Hematopoietic multipotent progenitor cell treated with erythropoietin and hydrocortisone succinate and interleukin-3 and kit ligand, for 17 days (in vitro differentiated cells): Measurements from ENCODE around the gene KCNJ6.

Source experiments
- DNase-seq: peaks from one replicate; pipeline ENCODE4 v3.0.0-alpha.2; 2015; ENCODE audit warnings: low spot score

Gene KCNJ6

DNA sequence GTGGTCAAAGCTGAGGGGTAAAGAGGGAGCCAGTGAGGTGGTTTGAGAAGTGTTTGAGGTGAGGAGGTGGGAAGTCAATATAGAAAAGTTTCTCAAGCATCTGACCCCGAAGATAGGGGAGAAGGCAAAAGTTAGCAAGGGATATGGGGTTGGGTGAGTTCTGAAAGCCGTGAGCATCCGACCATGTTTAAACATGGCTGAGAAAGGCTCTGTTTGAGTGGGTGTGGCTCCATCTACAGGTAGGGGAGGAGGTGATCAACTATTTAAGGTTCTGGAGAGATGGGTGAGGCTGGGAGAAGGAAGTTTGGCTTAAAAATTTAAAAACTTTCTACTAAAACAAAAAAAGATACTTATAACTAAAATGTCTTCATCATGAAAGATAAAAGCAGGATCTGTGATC, 273.8 kb downstream of the KCNJ6 start:
- DNase-seq = peak; percentile 43

DNA sequence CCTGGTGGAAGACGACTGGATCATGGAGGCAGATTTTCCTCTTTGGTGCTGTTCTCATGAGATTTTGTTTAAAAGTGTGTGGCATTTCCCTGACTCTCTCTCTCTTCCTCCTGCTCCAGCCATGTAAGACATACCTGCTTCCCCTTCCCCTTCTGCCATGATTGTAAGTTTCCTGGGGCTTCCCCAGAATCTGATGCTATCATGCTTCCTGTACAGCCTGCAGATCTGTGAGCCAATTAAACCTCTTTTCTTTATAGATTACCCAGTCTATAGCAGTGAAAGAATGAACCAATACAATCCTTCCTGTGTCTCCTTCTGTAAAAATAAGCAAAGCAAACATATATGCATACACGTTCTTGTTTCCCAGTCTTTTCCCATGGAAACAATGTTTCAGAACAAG, 276.5 kb downstream of the KCNJ6 start:
- DNase-seq = no peak

DNA sequence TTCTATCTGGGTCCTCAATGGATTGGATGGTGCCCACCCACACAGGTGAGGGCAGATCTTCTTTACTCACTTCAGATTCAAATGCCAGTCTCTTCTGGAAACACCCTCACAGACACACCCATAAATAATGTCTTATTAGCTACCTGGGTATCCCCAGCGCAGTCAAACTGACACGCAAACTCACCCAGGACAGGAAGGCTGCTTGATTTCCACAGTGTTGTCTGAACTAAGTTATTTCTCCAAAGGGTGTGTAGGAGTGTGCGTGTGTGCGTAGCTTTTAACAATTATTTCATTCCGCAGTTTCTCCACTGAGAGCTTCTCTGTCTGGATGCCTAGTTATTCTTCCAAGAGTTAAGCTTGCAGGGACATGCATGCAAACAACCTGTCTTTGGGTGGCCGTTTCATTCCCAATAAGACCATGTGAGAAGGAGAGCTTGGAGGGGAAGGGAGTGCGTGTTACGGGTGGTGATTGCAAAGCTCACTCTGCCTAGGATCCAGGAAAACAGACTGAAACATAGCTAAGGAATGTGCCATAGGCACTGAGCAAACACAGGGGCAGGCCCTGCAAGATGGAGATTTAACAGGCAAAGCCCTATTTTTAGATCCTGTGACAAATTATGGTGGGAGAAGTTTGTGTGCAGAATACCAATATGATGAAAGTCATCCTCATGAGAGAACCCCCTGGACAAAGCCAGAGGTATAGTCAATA, 280.0 kb downstream of the KCNJ6 start:
- no peak for DNase-seq

DNA sequence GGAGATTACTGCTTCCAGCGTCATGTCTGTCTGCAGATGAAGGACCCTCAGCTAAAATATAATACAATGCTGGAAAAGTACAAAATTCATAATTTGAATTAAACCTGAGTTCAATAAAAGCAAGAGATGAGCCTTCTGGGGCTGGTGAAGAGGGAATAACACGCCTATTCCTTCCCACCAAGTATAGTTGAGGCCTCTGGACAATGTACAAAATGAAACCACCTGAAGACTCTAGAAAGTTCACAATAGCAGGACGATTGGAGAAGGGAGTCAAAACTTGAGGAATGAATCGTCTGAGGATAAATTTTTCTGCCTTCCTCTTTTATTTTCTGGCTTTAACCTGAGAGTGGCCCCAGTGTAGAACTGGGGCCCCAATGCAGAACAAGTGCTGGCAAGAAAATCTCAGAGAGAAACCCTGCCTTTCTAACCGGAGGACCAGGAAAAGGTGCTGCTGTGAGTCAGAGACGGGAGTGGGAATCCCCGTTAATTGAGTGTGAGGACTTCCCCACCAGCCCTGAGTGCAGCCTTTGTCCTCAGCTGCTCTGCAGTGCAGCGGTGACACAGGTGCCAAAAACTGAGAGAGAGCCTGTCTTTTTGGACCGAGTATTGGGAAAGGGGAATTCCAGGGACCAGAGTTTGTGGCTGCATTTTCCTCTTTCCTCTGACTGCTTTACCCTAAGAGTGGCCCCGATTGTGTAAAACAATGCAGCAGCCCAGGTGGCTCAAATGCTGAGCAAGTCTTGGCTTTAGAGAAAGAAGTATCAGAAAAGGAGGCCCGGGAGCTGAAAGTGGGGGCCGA, 284.7 kb downstream of the KCNJ6 start:
- no peak for DNase-seq

DNA sequence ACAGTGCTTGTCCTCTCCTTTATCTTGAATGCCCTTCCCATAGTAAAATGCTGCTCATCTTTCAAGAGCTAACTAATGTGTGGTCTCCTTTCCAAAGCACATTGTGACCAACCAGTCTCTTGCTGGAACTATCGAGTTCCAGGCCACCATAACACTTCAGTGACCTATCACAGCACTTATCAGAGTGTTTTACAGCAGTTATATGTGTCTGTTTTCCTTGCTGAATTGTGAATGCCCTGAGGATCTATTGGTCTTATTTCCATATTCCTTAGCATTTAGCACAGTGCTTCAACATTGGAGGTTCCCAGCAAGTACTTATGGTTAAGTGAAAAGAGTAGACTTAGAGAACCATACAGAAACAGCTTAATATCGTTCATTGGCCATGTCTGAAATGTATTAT, 285.4 kb downstream of the KCNJ6 start:
- no peak for DNase-seq

DNA sequence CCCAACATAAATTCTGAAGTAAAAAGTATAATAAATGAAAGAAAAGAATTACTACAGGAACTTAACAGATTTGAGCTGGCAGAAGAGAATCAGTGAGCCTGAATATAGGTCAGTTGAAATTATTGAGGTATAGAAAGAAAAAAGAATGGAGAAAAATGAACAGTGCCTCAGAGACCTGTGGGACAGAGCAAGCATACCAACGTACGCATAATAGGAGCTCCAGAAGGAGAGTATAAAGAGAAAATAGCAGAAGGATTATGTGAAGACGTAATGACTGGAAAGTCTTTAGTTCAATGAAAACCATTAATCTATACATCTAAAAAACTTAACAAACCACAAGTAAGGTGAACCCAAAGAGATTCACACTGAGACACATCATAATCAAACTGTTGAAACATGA, 287.9 kb downstream of the KCNJ6 start:
- no peak for DNase-seq

DNA sequence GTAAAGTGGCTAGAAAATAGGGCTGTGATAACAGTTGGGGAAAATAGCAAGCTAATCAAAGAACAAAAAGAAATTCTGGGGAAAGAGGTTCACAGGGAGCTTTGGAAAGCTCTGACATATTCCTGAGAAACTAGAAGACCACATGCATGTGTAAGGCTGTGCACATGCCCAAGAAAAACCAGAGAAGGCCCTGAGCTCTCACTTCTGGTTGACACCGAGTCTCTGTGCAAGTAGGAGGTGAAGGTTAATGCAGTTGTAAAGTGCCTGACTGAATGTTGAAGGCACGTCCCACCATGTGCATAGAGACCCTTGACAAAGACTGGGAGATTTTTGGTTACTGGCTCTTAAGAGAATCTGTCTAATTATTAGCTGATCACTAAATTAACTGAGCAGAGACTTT, 288.7 kb downstream of the KCNJ6 start:
- no peak for DNase-seq

DNA sequence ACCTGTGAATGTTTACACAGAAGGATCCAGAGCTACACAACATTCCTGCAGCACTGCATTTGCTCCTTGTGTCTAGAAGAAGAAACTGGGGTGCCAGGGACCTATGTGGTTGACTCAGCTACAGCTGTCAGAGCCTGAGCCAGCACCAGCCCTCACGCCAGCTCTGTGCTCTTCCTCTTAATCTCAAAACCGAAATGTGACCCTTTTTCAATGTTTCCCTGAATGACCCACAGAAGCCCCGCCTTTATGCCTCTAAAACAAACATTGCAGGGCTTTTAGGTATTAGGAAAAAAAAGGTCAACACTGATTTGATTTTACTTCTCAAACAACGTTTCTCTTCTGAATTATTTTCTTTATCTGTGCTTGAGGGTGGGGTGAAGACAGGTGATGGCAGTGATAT, 289.2 kb downstream of the KCNJ6 start:
- no peak for DNase-seq

DNA sequence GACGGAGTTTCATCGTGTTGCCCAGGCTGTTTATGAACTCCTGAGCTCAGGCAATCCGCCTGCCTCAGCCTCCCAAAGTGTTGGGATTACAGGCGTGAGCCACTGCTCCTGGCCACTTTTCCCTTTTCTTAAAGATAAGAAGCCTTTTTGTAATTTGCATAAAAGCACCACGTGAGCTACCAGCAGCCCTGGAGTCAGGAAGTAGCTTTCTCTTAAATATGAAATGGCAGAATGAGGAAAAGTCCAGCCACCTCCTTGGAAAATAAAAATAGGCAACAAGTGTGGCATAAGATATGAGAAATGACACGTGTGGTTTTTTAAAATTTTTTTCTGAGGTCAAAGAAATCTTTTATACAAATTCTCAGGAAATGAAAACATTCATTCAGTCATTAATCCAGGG, 289.9 kb downstream of the KCNJ6 start:
- no peak for DNase-seq

DNA sequence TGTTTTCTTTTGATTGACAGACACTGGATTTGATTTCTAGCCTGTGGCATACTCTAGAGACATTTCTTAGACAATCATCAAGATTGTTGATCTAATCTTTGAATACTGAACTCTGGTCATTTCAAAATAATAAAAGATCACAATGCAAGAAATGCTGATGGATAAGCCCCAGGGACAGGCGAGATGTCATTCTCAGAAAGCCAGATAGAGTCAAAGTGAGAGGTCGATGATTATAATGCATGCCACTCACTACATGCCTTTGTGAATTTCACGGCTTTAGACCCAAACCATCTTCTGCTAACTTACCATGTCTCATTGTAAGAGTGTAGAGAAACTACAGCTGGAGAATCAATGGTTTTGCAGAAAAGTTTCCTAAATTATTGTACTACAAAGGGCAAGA, 292.6 kb downstream of the KCNJ6 start:
- DNase-seq = no peak

DNA sequence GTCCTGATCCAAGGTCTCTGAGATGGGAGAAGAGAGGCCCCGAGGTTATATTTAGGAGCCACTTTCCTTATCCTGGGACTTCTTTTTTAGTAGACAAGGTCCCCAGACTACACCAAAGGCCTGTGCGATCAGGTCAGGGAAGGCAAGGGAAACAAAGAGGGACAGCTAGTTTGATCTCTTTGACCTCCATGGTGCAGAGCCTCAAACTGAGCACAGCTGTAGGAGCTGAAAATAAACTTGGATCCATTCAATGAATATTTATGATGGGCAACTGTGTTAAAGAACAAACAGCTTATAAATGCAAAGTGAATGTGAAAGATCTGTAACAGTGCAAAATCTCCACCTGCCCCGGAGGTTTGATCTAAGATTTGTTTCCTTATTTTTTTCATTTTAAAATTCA, 293.1 kb downstream of the KCNJ6 start:
- no peak for DNase-seq

DNA sequence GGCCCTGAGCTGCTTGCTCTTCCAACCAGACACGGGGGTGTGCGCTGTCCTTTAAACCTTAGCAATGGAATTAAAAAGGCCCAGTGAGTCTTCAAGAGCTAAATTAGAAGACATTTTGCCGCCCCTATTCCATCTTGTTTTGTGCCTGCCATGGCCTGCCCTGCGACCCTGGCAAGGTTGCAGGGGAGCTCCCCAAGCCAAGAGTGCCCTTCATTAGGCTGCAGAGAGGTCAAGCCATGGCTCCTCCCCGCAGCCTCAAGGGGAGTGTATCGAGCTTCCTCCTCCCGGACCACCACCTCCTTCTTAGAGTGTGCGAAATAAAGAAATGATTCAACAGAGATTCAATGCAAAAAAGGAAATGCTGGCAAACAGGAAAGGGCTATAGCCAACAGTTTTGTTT, 293.5 kb downstream of the KCNJ6 start:
- no peak for DNase-seq

DNA sequence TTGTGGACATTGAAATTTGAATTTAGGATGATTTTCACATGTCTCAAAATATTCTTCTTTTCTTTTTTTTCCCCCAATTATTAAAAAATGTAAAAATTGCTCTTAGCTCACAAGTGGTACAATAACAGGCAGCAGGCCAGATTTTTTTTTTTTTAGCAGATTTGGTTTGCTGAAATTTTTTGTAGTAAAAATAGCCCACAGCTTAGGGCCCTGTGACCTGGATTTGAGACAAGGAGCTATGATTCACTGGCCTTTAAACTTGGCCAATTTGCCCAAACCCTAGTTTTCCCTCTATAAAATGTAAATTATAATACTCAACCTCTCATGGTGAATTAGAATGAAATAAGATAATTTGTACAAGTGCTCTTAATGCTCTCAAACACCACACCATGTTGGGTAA, 295.9 kb downstream of the KCNJ6 start:
- no peak for DNase-seq

DNA sequence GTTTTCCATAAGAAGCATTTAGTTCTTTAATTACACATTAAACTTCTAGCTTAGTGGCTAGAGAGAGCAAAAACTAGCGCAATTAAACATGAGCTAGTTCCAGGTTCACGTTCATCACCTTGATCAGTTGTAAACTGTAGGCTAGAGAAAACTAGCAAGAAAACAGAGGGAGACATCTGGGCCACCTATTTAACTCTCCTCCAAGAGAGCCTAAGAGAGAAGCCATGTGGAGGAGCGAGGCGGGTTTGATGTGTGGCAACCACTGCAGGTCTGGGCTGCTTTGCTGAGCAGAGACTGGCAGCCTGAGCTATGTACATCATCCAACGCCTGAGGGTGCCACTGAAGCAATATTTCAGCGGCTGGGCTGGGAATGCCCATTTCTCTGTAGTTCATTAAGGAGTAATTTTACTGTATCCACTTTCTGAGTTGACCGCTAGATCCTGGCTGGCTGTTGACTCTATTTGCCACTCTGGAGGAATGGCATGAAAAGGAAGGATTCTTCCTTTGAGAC, 296.7 kb downstream of the KCNJ6 start:
- DNase-seq = no peak

DNA sequence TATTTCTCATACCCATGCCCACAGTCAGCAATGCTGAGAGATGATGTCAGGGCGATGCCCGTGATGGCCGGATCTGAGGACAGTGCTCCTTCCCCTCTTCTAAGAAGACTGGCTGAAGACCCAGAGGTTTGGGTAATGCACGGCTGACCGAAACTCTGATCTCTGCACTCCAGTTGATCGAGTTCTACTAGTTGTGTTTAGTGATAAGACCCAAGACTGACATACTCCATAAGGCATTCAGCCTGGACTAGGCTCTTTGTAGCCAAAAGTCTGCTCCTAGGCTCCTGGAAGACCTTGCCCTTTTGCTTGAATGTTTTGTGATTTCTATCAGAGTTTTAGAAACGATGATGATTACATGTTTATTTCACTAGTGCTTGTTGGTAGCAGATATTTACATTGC, 298.2 kb downstream of the KCNJ6 start:
- no peak for DNase-seq

DNA sequence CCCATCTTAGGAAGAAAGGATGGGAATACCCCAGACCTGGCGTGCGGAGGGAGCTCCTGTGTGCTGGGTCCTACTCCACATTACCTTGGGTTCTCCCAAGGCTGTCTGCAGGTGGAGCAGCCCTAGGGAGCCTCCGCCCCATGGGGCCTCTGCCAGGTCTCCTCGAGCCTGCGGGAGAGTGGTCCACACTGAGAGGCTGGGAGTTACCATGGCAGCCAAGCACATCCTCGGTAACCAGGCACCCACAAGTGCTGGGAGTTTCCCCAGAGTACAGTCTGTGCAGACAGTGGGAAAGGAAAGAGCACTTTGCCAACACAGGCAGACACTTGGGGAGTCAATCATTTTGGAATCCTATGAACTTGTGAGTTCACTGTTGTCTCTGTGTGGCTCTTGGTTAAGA, 300.3 kb downstream of the KCNJ6 start:
- DNase-seq = no peak

DNA sequence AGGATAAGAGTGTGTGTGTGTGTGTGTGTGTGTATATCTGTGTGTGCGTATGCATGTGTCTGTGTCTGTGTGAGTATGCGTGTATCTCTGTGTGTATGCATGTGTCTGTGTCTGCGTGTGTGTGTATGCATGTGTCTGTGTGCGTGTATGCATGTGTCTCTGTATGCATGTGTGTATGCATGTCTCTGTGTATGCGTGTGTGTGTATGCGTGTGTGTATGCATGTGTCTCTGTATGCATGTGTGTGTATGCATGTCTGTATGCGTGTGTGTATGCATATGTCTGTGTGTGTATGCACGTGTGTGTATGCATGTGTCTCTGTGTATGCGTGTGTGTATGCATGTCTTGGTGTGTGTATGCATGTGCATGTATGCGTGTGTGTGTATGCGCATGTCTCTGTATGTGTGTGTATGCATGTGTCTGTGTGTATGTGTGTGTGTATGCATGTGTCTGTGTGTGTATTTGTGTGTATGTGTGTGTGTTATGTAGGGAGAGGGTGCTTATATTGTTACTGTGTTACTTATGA, 301.8 kb downstream of the KCNJ6 start:
- DNase-seq = no peak

DNA sequence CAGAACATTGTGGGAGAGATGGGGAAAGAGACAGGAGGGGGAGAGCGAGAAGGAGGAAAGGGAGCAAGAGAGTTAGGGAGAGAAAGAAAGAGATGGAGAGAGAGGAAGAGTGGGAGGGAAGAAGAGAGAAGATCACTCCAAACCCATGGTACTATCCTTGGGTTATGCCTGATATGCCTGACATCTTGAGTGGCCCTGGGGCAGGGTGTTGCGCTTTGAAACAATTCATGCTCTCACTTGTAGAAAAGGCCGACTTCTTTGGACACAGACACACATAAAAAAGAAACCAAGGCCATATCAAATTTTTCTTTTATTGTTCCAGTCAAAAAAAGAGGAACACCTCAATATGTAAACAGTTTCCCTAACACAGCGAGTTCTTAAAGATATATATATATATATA, 309.2 kb downstream of the KCNJ6 start:
- DNase-seq = no peak

DNA sequence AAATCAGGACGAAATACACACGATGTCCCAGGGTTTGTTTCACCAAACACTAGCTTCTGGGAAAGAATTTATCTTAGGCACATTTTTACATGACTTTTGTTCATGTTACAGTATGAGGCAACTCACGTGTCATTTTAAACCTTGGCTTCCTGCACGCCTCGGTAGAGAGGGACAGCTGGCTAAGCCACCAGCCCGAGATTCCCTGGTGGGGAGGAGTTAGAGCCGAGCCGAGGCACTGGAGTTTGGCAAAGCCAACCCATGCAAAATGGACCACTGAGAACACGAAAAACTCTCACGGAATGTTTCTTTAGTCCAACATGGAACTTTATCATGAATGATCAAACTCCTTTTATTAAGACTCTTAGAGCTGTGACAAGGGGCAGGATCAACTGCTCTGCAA, 309.7 kb downstream of the KCNJ6 start:
- DNase-seq = no peak

DNA sequence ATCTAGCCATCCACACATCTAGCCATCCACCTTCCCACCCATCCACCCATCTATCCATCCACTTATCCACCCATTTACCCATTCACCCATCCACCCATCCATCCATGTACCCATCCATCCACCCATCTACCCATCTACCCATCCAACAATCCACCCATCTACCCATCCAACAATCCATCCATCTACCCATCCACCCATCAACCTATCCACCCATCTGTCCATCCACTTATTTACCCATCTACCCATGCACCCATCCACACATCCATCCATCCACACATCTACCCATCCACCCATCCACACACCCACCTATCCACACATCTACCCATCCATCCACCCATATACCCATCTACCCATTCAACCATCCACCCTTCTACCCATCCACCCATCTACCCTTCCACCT, 311.3 kb downstream of the KCNJ6 start:
- DNase-seq = no peak

DNA sequence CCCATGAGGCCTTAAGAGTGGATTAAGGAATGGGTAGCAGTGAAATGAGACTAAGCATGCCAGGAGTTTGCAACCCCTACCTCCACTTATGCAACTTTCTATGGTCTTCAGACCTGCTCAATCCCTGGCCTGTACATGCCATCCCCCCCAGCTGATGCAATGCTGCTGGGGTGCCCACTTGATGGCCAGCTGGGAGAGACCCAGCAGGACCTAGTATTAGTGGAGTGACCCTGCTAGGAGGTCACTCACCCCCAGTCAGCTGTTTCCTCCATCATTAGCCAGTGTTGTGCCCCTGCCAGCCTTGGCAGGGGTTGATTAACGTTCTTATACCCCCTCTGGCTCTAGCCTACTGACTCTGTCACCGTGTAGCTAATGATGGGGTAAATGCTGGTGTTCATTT, 313.1 kb downstream of the KCNJ6 start:
- DNase-seq = no peak

DNA sequence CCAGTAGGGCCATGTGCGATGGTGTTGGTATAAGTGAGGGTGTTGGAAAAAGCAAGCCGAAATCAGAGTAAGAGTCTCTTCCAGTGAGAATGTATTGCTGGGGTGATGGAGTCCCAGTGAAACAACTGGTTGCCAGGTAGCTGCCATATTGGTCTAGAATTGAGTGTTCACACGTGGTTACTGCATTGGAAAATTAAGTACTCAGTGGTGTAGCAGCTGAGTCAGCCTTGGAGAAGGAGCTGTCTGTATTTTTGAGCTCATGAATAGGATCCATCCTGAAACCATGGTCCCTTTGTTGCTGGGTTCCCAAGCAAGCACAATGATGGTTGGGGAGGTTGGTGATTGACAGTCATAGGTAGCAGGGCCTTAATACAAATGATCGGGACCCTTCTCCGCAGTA, 314.3 kb downstream of the KCNJ6 start:
- DNase-seq = no peak

DNA sequence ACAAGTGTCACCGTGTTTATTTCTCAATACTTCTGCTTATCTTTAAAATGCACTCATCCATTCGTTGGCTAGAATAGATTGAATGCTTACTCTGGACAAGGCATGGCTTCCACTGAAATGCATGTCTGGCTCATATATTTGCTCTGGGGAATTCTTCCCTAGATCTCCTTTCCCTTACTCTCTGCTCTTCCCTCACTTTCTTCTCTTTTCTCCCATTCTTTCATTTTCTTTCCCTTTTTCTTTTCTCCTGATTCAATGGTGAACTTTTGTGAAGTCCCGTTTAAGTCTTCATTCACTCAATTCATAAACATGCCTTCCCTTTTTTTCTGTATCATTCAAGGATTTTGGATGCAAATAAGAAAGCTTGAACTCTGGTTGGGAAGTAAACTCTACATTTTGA, 315.2 kb downstream of the KCNJ6 start:
- DNase-seq = no peak
